ENCODE data around the gene FBRSL1. TPM values are rescaled to one million over a fixed set of nuclear protein-coding genes. Genes with fewer than 3 reads are reported as not detected.
A peak's percentile ranks its signal among the peaks of the same experiment; 100 is the strongest.

FBRSL1 gene
- polyA plus RNA-seq, 1 of the 3 experiments (the other 2 are of a cell fraction) = 5.5 TPM

DNA sequence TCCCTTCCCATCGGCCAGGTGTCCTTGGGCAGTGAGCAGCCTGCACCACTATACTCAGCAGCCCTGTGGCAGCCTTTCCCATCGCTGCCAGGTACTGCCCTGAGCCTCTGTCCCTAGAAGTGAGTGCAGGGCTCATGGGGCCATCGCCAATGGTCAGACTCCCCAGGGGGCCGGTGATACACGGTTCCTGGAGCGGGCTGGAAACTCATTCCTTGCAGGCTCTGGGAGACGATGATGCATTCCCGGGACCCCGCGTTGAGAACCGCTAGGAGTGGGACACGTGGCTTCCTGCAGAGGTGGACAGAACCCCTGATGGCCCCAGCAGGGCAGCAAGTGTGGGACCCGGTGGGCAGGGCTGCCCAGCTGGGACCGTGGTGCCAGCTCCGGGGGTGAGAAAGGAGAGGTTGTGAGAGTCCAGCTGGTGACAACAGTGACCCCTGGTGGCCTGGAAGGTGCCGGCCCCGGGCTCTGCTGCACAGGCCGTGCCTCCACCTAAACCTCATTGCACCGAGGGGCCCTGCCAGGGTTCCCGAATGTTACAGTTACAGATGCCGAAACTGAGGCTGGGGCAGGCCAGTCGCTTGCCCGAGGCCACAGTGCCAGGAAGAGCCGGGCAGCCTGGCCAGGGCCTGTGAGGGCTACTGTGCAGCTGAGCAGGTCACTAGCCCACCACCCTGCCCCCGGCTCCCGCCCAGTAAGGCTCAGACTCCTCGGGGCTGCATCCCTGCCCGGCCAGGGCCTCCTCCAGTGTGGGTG, 33.8 kb downstream of the FBRSL1 start:
- Histone ChIP-seq H3K4me1 (ENCODE audit: control insufficient read depth in 1 of 2, insufficient read depth in 2 of 2, low read depth in 1 of 2, low read length in 1 of 2) (no peaks in the 10 kb centered on the region; a peak in 1 of 4 replicates), H3K79me2 (ENCODE audit: insufficient read depth) (0 out of 2 replicates have a peak, but pooled peaks cover 6% of the 10 kb centered on the region), H3K9me3 (no peaks in the 10 kb centered on the region), H3K9ac (no peak overlapping the region), H2AFZ (ENCODE audit: low read depth) (no peak overlapping the region), H4K20me1 (ENCODE audit: insufficient read depth) (peaks cover 43% of the 10 kb centered on the region), H3K27ac (ENCODE audit: low read depth in 2 of 2, low read length in 1 of 2) (no peak overlapping the region), H3K9me2 (no peaks in the 10 kb centered on the region), H3K4me3 (ENCODE audit: low read depth in 2 of 2, low read length in 1 of 2) (no peak overlapping the region; a peak in 1 of 4 replicates), H3F3A (replicated peaks; ENCODE audit: insufficient read depth) (no peaks in the 10 kb centered on the region), H3K27me3 (ENCODE audit: insufficient read depth) (no peaks in the 10 kb centered on the region), H3K36me3 (replicated peaks in 1 of 2; ENCODE audit: control insufficient read depth in 1 of 2, insufficient read depth in 2 of 2, low read length in 1 of 2) (peaks cover 0 to 2% of the 10 kb centered on the region in 2 experiments), H3K4me2 (no peak overlapping the region)
- CTCF ChIA-PET = interaction anchor here (0.6 to 12.4 kb wide), 31 partner anchors 8 to 370 kb away, joined by 3 to 149 read pairs (median 4); no protein-coding TSS in a partner anchor
- POLR2A ChIA-PET = no interaction called here
- TF ChIP-seq TCF12 (IDR thresholded peaks at IDR 0.05) (no peak), SMC3 (IDR thresholded peaks at IDR 0.05; ENCODE audit: low read depth, low read length) (peak; percentile 78), RAD21 (IDR thresholded peaks at IDR 0.05; ENCODE audit: low read length) (peak; percentile 67), GABPA (IDR thresholded peaks at IDR 0.05; ENCODE audit: low read depth) (no peak), YY1 (IDR thresholded peaks at IDR 0.05; ENCODE audit: low read depth) (no peak)
- TF ChIP-seq, protein P1, sequence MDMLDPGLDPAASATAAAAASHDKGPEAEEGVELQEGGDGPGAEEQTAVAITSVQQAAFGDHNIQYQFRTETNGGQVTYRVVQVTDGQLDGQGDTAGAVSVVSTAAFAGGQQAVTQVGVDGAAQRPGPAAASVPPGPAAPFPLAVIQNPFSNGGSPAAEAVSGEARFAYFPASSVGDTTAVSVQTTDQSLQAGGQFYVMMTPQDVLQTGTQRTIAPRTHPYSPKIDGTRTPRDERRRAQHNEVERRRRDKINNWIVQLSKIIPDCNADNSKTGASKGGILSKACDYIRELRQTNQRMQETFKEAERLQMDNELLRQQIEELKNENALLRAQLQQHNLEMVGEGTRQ (IDR thresholded peaks at IDR 0.05; ENCODE audit: borderline replicate concordance, low read depth, low read length) = no peak
- TF ChIP-seq, protein P2, sequence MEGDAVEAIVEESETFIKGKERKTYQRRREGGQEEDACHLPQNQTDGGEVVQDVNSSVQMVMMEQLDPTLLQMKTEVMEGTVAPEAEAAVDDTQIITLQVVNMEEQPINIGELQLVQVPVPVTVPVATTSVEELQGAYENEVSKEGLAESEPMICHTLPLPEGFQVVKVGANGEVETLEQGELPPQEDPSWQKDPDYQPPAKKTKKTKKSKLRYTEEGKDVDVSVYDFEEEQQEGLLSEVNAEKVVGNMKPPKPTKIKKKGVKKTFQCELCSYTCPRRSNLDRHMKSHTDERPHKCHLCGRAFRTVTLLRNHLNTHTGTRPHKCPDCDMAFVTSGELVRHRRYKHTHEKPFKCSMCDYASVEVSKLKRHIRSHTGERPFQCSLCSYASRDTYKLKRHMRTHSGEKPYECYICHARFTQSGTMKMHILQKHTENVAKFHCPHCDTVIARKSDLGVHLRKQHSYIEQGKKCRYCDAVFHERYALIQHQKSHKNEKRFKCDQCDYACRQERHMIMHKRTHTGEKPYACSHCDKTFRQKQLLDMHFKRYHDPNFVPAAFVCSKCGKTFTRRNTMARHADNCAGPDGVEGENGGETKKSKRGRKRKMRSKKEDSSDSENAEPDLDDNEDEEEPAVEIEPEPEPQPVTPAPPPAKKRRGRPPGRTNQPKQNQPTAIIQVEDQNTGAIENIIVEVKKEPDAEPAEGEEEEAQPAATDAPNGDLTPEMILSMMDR (IDR thresholded peaks at IDR 0.05) = peak; percentile 80
- TF ChIP-seq, protein P3, sequence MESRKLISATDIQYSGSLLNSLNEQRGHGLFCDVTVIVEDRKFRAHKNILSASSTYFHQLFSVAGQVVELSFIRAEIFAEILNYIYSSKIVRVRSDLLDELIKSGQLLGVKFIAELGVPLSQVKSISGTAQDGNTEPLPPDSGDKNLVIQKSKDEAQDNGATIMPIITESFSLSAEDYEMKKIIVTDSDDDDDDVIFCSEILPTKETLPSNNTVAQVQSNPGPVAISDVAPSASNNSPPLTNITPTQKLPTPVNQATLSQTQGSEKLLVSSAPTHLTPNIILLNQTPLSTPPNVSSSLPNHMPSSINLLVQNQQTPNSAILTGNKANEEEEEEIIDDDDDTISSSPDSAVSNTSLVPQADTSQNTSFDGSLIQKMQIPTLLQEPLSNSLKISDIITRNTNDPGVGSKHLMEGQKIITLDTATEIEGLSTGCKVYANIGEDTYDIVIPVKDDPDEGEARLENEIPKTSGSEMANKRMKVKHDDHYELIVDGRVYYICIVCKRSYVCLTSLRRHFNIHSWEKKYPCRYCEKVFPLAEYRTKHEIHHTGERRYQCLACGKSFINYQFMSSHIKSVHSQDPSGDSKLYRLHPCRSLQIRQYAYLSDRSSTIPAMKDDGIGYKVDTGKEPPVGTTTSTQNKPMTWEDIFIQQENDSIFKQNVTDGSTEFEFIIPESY (IDR thresholded peaks at IDR 0.05; ENCODE audit: borderline replicate concordance, low read depth) = no peak
- DNase-seq = peak; percentile 93
- WGBS (ENCODE audit: low lambda C conversion rate) = 51% methylated on average over 11 of the region's 28 CpGs

DNA sequence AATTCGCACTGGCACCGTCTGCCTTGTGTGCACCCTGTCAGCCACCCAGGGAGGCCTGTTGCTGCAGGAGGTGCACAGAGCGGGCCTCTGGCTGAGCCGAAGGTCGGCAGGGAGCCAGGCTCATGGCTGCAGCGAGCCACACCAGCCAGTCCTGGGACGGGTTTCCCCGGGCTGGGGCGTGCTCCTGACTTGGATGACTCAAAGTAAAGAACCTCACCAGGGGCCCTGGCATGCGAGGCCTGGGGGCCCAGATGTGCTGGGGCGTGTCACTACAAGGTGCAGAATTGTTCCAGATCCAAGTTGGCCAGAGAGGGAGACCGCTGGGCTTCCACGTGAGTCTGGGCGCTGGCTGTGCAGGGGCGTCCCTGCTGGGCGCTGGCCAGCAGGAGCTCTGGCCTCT, 34.5 kb downstream of the FBRSL1 start:
- Histone ChIP-seq H3K9me2 (no peaks in the 10 kb centered on the region), H3K4me3 (ENCODE audit: low read depth in 2 of 2, low read length in 1 of 2) (no peak overlapping the region), H3K9ac (no peak overlapping the region), H3F3A (replicated peaks; ENCODE audit: insufficient read depth) (no peaks in the 10 kb centered on the region), H3K79me2 (ENCODE audit: insufficient read depth) (0 out of 2 replicates have a peak, but pooled peaks cover 6% of the 10 kb centered on the region), H4K20me1 (ENCODE audit: insufficient read depth) (peaks cover 39% of the 10 kb centered on the region), H3K36me3 (replicated peaks in 1 of 2; ENCODE audit: control insufficient read depth in 1 of 2, insufficient read depth in 2 of 2, low read length in 1 of 2) (no peaks in the 10 kb centered on the region), H3K27ac (ENCODE audit: low read depth in 2 of 2, low read length in 1 of 2) (no peak overlapping the region), H3K27me3 (ENCODE audit: insufficient read depth) (no peaks in the 10 kb centered on the region), H3K4me2 (no peak overlapping the region), H3K9me3 (no peaks in the 10 kb centered on the region), H2AFZ (ENCODE audit: low read depth) (no peak overlapping the region), H3K4me1 (ENCODE audit: control insufficient read depth in 1 of 2, insufficient read depth in 2 of 2, low read depth in 1 of 2, low read length in 1 of 2) (no peaks in the 10 kb centered on the region; a peak in 1 of 4 replicates)
- 61% methylated on average over 6 of the region's 16 CpGs for WGBS (ENCODE audit: low lambda C conversion rate)
- CTCF ChIA-PET = interaction anchor here (0.6 to 12.4 kb wide), 17 partner anchors 9 to 231 kb away, joined by 3 to 149 read pairs (median 4); no protein-coding TSS in a partner anchor
- POLR2A ChIA-PET = no interaction called here
- no peak for DNase-seq
- no peak for TF ChIP-seq RXRA (IDR thresholded peaks at IDR 0.05; ENCODE audit: borderline replicate concordance, low read depth)
- TF ChIP-seq, protein P2 (IDR thresholded peaks at IDR 0.05) = no peak
- no peak for TF ChIP-seq CHD2 (IDR thresholded peaks at IDR 0.05; ENCODE audit: low read length, partially characterized antibody)
- TF ChIP-seq SIN3A (IDR thresholded peaks at IDR 0.05; ENCODE audit: borderline replicate concordance, low read depth, low read length) = no peak
- TF ChIP-seq, protein P4, sequence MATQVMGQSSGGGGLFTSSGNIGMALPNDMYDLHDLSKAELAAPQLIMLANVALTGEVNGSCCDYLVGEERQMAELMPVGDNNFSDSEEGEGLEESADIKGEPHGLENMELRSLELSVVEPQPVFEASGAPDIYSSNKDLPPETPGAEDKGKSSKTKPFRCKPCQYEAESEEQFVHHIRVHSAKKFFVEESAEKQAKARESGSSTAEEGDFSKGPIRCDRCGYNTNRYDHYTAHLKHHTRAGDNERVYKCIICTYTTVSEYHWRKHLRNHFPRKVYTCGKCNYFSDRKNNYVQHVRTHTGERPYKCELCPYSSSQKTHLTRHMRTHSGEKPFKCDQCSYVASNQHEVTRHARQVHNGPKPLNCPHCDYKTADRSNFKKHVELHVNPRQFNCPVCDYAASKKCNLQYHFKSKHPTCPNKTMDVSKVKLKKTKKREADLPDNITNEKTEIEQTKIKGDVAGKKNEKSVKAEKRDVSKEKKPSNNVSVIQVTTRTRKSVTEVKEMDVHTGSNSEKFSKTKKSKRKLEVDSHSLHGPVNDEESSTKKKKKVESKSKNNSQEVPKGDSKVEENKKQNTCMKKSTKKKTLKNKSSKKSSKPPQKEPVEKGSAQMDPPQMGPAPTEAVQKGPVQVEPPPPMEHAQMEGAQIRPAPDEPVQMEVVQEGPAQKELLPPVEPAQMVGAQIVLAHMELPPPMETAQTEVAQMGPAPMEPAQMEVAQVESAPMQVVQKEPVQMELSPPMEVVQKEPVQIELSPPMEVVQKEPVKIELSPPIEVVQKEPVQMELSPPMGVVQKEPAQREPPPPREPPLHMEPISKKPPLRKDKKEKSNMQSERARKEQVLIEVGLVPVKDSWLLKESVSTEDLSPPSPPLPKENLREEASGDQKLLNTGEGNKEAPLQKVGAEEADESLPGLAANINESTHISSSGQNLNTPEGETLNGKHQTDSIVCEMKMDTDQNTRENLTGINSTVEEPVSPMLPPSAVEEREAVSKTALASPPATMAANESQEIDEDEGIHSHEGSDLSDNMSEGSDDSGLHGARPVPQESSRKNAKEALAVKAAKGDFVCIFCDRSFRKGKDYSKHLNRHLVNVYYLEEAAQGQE (IDR thresholded peaks at IDR 0.05; ENCODE audit: low read depth, low read length) = no peak
- no peak for TF ChIP-seq FOSL2 (IDR thresholded peaks at IDR 0.05; ENCODE audit: borderline replicate concordance, low read depth)
- TF ChIP-seq ELF1 (IDR thresholded peaks at IDR 0.05) = no peak
- no peak for TF ChIP-seq GATA2 (CRISPR knock-in tag; IDR thresholded peaks at IDR 0.05)

All from SK-N-SH (cell line).